HG03457 (cell line): Measurements from ENCODE around the gene ZBTB16.

ENCODE experiments used
- ATAC-seq: cut with Tn5 transposase; IDR thresholded peaks from one replicate; pipeline ENCODE4 v1.9.1; 2021; ENCODE audit warnings: moderate number of reproducible peaks; ENCODE audit not compliant: unreplicated experiment

ZBTB16 gene

DNA sequence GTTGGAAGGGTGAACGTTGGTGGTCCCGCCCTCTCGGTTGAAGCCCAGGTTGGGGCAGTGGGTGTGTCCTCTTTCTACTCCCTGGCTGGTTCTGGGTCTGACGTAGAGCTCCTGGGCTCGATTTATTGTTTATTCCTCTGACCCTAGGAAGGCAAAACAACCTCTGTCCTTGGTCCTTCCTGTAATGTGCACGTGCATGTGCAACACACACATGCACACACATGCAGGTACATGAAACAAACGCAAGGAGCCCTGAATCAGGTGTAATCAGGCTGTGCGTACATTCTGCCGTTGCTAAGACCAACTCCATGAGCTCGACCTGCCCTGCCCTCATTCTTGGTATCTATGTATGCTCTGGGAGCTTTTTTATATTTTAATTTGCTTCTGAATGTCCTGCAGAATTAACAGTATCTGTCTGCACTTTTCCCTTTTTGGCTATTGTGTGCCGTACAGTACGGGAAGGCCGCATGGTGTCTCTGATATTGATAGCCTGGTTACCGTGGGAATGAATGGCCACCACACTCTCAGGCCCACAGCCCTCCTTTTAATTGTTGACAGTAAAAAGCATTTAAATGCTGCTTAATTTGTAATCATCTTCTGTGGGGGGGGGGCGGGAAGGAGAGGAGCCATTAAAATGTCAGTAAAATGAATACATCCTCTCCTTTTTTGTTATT lies 170.7 kb downstream of the ZBTB16 start:
- ATAC-seq = no peak

DNA sequence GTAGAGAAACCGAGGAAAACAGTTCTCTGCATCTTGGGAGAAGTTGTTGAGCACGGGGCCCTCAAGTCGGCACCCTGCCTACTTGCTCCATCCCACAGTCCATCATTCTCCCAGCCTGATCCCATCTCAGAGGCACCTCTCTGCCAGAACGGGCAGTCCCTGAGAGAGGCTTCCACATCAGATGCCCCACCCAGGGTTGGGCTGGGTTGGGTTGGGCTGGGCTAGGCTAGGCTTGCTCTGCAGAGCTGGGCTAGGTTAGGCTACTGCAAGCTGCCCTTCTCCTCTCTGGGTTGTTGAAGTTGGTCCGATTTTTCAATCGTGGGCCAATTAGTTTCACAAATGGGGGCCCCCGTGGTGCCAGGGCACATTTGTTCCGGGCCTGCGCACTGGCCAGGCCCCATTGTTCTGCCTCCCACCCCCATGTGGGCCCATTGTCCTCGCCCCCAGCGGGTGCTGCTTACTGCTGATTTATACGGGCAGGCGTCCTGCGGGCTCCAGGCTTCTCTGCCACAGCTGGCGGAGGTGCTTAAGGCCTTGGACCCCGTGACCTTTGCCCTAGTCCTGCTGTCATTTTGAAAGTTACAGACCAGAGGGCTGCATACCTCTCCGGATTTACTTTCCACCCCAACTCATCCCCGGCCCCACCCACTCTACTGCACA lies 173.0 kb downstream of the ZBTB16 start:
- ATAC-seq = no peak

DNA sequence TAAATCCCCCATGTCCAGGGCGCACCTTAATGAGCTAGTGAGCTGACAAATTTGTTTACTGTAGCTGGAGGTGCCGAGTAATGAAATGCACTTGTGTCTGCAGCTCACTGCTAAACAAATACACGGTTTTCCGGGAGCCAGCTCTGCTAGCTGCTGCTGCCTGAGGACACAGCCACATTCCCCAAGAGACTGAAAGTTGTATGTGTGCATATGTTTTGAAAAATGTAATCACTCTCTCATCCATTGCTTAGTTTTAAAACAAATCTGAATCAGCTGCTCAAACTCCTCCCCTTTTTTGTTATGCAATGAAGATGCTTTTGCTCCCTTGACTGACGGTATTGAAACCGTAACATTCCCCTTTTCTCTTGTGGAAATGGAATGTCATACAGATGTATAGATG lies 174.2 kb downstream of the ZBTB16 start:
- no peak for ATAC-seq

DNA sequence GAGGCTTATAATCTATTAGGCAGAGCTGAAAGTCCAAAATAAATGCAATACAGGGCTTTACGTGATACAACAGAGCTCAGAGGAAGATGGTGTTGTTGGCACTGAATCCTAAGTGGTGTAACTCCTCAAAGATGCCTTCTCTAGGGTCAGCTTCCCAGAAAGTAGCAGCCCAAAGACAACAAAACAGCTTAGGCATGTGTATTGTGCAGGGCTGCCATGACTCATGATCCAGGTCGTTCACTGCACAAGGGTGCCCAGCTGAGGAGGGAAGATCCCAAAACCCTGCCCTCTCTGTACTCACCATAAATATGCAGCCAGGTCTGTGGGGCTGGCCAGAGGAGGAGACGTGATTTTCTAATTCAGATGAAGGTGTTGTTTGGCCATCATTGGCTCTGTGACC lies 177.3 kb downstream of the ZBTB16 start:
- ATAC-seq = no peak

DNA sequence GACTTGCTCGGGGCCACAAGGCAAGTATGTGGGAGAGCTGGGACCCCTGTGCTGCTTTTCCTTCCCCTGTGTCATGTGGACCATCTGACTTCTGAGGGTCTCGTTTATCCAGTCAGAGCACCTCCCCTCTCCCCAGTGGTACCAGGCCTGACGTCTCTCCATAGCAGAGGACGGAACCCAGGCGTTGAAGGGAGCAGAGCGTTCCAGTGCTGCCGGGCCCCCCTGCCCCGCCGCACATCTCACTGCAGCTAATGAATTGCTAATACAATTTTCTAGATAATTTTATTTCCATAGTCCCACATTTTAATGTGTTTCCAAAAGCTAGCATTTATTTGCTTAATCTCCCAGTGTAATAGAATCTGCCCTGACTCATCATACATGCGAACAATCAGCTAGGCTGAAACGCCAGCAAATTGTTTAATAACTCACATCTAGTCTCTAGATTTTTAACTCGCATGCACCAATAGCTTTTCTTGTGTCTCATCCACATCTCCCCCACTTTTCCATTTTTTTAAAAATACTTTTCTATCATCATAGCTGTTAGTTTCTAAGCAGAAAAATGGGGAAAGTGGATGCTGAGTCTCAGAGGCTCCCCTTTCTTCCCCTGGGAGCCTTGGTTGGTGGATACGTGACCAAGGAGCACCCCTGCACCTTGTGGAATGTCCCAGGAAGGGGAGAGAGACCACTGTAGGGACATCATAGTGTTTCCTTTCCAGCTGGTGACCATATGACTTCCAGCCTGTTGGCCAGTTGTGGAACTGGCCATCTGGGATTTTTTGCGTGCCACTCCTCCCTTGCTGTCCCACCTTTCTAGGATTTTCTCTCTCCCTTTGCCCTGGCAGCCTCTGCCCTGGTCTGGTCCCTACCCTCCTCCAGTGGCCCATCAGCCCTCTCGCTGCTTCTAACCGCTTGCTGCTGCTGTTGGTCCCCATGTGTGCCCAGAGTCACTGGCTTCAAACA lies 178.1 kb downstream of the ZBTB16 start:
- ATAC-seq = no peak

DNA sequence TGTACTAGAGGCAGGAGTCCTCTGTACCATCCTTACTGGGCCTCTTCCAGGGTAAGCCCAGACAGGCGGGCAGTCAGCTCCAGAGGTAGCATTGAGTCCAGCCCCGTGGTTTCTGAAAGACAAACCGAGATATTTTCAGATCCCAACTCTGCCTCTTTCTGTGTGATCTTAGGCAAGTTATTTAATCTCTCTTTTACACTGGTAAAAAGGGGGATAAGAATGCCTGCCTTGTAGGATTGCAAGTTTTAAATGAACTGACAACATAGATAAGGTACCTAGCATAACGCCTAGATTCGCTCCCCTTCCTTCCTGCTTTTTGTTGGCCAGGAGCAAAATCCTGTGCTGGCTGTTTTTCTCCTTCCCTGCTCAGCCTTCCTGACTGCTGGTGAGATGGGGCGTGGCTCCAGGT lies 180.2 kb downstream of the ZBTB16 start:
- no peak for ATAC-seq

DNA sequence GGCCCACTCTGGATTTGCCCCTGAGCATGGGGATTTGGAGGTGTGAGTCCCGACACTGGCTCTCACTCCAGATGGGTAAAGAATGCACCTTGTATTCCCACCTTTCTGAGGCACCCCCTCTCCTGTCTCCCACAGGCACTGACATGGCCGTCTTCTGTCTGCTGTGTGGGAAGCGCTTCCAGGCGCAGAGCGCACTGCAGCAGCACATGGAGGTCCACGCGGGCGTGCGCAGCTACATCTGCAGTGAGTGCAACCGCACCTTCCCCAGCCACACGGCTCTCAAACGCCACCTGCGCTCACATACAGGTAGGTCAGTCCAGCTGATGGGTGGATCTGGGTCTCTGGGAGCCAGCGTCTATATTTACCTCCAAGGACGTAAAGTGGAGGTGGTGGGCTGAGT lies 182.5 kb downstream of the ZBTB16 start:
- ATAC-seq = no peak

DNA sequence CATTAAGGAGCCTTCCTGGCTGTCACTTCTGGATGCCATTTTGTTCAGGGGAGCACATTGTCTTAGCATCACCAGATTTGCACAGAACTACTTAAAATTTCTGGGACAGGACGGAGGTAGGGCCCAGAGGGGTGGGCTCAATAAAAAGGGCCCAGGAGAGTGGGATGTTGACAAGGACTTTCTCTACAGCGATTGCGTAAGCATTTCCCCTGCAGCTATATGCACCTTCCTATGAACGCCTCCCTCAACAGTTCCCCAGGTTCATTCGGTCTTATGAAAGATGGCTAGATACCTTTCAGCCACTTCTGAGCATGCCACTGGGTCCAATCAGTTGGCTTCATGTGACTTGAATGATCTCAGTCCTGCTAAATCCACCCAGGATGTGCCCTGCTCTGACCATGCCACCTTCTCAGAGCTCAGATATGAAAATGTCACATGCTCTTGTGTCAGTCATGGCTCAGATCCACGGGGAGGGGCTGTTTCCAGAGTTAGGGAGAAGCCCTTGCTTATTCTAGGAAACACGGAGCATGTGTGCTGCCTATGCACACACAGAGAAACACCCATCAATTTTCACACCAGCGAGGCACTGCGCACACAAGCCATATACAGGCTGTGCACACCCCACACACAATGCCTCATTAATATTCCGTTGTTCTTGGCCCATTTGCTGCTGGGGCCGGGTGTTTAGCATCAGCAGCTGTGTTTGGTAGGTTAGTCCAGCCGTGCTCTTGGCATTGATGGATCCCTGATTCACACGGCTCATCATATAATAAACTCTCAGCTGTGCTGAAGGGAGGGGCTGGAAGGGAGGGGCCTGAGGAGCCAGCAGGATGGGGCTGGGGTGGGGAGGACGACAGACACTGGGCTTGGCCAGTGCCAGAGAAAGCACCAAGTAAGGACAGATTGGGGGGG lies 184.2 kb downstream of the ZBTB16 start:
- ATAC-seq = no peak

DNA sequence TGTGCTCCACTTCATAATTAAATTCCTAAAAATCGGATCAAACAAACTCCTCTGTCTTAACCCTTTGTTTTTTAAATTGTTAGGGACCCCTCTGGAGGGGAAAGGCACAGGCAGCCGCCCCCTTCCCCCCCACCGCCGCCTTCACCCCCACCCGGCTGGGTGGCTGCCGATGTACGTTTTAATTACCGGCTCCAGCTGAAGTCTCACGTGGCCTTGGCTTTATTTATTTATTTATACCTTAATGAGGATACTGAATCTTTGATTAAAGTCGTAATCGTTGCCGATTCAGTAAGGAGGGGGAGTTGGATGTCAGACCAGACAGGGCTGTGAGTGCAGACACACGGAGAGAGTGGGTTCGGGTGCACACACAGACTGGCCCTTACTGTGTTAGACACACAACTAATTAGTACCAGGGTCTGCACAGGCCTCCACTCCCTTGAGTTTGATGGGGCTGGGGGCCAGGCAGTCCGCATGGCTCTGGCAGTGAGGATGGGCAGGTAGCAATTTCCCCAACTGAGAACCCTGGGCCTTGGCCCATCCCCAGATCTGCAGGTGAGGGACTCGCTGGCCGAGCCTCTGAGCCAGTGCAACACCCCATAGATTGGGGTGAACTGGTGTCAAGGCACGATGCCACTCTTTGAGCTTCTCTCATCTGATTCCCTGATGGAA lies 185.3 kb downstream of the ZBTB16 start:
- no peak for ATAC-seq

DNA sequence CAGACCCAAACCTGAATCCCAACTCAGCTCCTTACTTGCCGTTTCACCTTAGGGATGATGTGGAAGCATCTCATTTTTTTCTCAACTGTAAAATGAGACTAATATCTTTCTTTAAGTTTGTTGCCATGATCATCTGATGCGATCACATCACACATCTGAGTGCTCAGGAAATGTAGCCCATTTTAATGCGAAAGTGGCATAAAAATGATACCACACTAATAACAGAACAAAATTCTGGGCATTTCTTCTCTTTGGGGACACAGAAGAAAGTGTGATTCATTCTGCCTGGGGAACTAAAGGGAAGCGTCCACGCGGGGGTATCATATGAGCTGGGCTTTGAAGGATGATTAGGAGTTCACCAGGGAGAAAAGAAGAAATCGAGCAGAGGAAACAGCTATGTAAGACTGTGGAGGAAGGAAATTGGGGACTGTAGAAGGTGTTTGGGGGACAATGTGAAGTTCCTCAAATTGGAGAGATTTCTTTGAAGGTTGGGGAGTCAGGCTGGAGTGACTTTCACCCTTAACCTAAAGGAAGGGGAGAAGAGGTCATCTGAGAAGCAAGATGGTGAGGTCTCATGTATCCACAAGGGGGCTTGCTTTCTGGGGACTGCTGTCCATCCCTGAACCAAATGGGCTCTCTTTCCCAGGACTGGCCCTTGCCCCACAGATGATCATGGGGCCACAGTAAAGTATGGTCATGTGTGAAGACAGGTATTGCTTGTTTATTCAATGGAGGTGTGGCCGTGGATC lies 187.0 kb downstream of the ZBTB16 start:
- no peak for ATAC-seq

DNA sequence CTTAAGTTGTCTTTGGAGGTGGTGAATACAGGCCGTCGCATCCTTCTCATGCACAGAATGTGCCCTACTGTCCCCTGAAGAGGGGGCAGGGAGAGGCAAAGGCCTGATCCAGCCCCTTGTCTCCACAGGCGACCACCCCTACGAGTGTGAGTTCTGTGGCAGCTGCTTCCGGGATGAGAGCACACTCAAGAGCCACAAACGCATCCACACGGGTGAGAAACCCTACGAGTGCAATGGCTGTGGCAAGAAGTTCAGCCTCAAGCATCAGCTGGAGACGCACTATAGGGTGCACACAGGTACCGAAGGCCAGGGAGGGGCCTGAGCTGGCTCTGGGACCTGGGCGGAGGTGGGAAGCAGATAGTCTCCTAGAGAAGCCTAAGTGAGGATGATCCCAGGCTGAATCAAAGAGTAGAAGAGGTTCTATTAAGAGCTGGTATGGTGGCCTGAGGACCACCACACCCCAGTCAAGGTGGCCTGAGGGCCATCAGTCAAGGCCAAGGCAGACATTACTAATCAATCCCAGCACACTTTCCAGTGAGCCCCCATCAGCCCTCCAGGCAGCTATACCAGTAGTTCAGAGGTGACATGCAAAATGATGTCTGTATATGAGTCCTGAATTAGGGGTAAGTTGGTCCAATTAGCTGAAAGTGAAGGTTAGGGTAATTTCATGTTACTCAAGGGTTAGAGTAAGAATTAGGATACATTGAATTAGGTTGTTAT lies 187.7 kb downstream of the ZBTB16 start:
- no peak for ATAC-seq

DNA sequence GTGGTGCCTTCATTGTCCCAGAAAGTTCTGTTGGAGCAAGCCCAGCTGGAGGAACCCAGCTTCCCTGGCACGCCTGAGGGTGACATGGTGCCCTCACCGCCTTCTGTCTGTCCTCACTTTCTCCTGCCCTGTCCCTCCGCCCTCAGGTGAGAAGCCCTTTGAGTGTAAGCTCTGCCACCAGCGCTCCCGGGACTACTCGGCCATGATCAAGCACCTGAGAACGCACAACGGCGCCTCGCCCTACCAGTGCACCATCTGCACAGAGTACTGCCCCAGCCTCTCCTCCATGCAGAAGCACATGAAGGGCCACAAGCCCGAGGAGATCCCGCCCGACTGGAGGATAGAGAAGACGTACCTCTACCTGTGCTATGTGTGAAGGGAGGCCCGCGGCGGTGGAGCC lies 190.7 kb downstream of the ZBTB16 start:
- ATAC-seq = no peak

DNA sequence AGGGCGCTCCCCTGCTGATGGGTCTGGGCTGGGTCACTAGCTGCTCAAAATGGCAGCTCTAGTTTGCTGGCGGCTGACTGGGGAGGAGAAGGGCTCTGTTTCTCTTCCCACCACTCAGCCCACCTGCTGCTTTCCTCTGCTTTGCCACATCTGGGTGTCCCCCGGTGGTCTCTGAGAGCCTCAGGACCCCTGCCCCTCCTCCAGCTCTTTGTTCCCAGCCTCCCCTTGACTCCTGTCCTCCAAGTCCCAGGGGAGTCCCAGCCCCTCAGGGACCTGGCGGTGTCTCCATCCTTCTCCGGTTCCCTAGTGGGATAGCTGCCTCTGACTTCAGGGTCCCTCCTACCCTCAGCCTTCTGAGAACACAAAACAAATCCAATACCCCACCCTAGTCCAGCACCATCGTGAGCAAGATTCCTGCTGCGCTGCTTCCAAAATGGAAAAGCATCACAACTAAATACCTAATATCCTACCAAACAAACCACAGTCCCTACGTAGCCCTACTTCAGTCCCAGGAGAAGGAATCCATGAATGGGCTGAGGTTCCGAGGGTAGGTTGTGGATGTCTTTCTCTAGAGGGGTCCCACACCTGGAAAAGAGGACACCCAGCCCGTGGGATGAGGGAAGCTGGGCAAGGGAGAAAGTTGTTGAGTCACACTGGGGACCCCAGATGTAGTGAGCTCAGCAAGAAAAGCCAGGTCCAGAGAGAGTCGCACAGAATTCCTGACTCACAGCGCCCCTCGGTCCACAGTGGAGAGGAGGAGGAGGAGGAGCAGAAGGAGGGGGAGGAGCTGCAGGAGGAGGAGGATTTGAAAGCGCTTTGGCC lies 191.7 kb downstream of the ZBTB16 start:
- ATAC-seq = no peak

DNA sequence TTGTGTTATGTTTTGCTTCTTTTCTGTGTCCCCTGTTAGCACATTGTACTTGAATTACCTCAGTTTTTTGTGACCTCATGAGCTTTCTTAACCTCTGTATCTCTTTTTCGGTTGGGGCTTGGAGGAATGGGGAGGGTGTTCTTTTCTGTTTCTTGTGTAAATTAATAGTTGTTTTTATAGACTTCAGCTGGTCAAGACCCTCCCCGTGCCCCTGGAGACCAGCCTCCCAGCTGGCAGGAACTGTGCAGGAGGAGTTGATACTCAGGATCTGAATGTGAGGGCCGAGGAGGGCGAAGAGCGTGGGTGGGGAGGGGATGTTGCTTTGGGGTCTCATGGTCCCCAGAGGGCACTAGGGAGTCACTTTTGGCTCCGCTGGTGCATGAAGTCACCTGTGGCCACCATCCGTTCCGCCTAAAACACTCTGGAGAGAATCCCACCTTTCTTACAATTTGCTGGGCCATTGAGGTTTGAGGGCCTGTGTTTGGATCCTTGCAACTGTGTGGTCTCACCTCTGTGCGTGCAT lies 192.4 kb downstream of the ZBTB16 start:
- no peak for ATAC-seq

DNA sequence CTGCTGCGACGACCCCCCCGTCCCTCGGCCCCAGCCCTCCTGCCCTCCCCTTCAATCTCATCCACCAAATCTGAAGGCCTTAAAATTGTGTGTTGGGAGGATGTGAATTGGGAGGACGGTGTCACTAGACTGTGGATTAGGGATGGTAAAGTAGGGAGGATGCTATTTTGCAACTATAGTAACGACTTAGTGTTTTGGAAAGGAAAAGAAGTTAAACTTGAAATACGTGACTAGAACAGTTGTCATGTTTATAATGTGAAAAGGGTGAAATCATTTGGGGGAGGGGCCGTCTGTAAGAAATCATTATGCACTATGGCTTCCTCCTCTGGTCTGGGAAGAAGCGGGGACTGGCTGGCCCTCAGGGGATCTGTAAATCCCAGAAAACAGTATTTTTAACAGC lies 193.3 kb downstream of the ZBTB16 start:
- no peak for ATAC-seq

DNA sequence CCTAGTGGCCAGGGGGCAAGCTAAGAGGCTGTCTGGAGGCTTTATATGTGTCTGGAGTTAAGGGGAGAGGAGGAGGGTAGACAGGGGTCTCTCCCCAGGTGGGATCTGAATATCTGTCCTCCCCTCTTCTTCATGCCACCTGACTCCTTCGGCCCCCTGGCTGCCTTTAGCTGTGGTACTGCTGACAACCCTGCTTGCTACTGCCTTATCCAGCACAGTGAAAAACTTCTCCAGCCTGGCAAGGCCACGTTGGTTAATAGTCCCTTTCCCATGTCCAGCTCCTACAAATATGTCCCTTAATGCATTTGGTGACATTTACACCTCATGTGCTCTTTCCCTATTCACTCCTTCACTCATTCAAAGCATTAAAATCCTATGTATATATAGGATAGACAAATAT lies 194.3 kb downstream of the ZBTB16 start:
- no peak for ATAC-seq

DNA sequence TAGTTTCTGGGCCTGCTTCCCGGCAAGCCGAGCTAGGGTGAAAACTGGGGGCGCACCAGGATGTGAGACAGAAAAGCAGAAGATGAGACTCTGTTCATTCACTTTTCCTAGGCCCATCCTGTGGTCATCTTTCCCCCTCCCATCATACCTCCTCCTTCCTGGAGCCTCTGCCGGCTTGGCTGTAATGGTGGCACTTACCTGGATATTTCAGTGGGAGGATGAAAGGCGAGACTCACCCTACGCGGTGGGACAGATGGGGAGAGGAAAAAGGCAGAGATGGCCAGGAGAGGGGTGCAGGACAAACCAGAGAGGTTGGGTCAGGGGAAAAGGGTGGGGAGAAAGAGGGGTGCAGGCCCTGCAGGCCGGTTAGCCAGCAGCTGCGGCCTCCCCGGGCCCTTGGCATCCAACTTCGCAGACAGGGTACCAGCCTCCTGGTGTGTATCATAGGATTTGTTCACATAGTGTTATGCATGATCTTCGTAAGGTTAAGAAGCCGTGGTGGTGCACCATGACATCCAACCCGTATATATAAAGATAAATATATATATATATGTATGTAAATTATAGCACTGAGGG lies 195.1 kb downstream of the ZBTB16 start:
- no peak for ATAC-seq
